HG03175 (cell line): Measurements from ENCODE around the gene NPAS1.
"Not testable (repeated sequence)": the region's sequence is repeated elsewhere in the genome, so short reads cannot be mapped to it uniquely, and the experiment has no call there.

Experiments used
- ATAC-seq: cut with Tn5 transposase; IDR thresholded peaks from one replicate; pipeline ENCODE4 v1.9.1; 2021; ENCODE audit warnings: mild to moderate bottlenecking, moderate library complexity; ENCODE audit not compliant: unreplicated experiment

The NPAS1 gene

DNA sequence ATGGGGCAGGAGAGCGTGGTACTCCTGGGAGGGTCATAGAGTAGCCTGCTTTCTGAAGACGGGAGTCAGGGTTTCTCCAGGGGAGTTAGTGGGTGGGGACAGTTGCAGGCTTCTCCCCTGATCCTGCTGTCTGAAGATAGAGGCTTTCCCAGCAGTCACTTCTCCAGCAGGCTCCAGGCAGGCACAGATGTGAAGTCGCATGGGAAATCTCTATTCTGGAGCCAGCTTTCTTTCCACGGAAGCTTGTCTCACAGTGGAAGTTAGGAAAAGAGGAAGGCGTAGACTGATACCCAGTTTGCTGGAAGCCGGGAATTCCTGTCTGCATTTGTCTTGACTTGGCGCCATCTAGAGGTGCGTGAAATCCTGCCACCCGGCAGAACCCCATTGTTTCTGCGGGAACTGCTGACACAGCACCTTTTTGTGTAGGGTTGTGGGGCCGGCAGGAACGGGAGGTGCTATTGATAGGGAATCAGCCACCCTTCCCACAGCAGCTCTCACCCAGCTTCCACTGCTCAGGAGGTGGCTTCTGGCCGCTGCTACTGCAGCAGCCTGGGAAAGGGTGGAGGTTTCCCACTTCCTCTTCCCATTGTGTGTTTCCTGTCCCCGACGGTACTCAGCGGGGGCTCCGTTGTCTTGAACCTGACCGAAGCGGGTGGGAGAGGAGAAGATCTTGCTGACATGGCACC is 28.5 kb upstream of the NPAS1 start:
- ATAC-seq = no peak

DNA sequence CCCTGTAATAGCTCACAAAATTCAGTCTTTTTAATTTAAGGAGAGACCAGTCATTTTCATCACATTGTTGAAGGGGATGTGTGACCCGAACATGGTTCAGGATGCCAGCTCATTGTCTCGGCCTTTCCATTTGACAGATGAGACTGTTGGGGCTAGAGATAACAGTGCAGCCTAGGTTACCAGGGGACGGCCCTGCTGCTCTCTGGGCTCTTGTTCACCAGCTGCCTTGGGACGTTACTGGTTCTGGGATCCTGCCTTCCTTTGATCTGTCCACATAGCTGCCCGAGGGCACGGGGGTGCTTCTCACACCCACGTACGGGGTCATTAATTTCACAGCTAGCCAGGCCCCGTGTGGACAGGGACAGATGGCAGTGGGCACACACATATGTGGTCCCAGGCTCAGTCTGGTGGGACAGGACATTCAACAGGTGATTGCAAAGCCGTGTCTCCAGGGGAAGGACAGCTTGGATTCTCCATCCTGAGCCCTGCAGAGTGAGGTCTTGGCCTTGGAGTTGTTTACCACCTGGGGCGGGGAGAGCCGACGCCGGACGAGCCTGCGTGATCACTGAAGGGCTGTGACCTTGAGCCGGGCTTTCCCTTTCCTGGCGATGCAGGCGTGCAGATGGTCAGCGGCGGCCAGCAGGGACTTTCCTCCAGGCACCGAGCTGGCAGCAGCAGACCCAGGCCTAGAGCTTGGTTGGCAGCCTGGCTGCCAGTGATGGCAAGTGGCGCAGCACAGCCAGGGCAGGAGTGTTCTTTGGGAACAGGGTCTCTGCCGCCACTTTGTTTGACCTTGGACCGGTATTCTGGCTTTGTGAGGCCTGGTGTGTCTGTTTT is 26.7 kb upstream of the NPAS1 start:
- no peak for ATAC-seq

DNA sequence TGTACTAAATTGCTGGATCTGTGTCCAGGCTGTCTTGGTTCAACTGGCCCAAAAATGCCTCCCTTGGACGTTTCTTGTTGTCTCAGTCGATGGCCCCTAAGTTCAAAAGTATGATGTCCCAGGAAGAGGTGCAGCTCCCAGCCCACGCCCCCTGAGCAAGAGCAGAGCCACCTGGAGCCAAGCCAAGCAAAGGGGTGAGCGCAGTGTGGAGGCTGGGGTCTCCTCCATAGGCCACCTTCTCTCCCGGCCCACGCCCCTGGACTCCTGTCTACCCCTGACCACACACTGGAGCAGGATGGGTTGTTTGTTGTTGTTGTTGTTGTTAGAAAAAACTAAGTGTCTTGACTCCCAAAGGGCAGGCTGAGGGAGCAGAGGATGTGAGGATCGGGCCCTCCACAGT is 26.0 kb upstream of the NPAS1 start:
- no peak for ATAC-seq

DNA sequence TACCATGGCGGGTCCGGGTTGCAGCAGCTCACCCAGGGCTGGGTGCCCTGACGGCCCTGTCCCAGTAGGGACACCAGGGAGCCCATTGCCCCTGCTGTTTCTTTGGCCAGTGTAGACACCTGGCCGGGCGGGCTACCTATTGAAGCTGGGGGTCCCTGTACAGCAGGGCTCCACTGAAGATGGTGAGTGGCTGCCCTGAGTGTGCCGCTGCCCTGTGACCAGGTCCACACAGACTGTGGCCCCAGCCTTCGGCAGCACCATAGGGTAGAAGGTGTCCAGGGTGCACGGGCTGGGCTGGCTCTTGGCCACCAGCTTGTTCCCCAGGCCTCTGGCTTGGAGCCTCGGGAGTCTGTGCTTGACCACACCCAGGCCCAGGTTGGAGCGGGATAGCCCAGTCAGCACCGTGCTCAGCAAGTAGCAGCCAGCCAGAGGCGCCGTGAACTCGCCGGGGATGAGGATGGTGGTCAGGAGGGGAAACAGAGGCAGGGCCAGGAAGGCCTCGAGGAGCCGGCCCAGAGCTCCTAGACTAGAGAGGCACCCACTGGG is 25.4 kb upstream of the NPAS1 start:
- no peak for ATAC-seq

DNA sequence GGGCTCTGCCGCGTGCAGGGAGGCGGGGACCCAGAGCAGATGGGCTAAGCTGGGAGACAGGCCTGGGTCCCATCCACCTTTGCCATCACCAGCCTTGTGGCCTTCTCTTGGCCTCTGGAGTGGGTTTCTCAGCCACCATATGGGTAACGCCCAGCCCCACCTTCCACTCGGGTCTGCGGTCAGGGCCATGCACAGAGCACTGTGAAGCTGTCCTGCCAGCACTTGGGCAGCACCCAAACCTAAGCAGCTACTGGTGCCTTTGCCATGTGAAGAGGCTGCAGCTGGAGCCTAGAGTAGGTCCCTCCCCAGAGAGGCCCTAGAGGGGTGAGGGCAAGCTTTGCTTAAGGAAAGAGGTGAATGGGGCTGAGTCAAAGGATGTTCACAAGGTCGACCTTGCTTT is 24.1 kb upstream of the NPAS1 start:
- no peak for ATAC-seq

DNA sequence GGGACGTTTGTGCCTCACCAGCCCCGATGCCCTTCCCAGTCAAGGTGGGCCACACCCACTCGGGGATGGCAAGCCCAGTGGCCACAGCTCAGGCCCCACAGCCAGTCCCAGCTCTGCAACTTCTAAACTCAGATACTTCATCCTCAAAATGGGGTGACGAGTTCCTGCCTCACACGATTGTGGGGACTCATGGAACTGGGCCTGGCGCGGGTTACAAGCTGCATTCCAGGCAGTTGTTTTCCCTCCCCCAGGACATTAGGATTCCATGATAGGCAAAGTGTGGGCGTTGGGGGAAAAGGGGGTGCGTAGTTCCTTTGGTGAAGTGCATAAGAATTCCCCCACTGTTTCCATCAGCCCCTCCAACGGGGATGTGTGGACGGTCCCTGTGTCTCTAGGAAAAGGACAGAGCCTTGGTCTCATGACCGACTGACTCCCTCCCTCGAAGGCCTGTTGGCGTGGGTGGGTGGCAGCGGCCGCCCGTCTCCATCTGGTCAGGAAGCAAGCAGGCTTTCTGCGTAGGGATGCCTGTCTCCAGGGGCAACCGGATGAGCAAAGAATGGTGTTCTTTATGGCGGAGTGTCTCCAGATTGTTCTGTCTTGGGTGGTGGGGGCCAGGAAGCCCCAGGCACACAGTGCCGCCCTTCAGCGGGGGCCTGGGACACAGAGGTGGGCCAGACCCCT is 21.1 kb upstream of the NPAS1 start:
- ATAC-seq = no peak

DNA sequence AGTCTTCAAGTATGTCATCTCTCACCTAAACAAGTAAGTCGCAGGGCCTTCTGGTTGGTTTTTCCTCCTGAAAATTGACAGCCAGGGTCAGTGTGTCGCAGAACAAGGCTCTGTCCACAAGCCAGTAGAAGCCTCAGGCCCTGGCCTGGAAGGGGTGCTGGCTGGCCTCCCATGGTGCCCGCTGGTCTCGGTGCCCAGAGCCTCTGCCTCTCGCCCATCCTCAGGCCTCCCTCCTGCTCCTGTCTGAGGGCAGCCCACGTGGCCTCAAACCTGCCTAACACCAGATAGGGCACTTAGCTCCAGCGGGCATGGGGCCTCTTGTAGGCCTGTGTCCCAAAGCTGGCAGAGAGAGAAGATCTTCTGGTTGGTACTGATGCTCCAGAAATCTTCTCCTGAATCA is 20.3 kb upstream of the NPAS1 start:
- ATAC-seq = no peak

DNA sequence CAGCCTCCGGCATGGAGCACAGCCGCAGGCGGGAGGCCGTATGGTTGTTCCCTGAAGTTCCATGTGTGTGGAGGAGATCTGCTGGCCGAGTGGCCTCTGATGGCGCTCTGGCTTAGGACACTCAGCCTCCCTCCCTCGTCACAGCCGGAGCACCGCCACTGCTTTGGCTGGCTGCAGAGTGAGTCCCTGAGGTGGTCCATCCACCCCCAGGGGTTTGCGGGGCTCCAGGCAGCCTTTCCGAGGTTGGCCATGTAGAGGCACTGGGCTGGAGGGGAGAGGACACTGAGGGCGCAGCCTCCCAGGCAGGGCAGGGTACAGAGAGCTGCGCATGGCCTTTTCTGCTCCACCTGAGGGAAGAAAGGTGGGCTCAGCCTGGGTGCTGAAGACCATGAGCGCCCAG is 19.8 kb upstream of the NPAS1 start:
- ATAC-seq = no peak

DNA sequence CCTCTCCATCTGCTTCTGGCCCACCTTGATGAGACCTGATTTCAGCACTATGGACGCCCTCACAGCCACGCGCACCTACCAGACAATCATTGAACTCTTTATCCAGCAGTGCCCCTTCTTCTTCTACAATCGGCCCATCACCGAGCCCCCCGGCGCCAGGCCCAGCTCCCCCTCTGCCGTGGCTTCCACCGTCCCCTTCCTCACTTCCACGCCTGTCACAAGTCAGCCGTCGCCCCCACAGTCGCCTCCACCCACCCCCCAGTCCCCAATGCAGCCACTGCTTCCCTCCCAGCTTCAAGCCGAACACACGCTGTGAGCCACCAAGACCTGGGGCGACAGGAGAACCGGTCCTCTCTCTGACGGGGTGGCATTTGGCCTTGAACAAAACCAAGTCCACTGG is 19.3 kb upstream of the NPAS1 start:
- no peak for ATAC-seq

DNA sequence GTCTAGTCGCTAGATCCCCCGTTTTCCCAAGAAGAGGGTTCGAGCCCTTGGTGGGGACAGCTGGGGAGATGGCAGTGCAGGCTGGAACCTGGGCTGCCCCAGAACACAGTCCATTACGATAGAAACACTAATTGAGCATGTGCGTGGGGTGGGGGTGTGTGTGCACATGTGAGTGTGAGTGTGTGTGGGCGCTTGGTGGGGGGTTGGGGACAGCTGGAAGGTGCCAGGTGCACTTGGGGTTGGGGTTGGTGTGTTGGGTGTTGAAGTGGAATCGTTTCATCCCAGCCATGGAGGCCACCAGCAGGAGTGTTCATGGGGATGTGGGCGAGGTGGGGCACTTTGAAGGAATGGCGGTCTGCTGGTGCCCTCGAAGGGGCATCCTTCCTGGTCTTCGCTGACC is 18.1 kb upstream of the NPAS1 start:
- no peak for ATAC-seq

DNA sequence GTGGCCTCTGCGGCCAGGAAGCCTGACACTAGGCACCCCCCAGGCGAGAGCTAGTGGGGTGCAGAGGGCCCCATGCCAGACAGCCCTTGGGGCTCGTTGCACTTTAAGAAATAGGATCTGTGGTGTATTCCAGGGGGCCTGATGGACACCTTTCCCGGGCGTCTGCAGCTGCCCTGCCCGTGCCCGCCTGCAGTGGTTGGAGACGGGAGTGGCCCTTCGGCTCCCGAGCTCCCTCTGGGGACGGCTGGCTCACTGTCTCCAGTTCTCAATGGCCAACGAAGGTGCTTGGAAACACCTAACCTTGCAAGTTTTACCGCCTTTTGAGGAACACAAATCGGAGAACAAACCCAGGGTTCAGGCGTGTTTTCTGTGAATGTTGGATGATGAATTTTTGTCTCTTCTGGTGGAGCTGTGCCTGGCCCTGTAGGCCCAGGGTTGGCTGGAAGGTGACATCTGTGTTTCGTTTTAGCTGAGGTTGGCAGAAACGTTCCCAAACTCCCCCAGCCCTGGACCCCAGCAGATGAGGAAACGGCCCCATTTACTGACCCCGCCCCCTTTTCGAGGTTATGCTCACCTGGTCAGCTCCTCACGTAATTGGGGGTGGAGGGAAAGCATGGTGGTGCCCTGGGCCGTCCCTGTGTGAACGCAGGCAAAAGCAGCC is 17.4 kb upstream of the NPAS1 start:
- no peak for ATAC-seq

DNA sequence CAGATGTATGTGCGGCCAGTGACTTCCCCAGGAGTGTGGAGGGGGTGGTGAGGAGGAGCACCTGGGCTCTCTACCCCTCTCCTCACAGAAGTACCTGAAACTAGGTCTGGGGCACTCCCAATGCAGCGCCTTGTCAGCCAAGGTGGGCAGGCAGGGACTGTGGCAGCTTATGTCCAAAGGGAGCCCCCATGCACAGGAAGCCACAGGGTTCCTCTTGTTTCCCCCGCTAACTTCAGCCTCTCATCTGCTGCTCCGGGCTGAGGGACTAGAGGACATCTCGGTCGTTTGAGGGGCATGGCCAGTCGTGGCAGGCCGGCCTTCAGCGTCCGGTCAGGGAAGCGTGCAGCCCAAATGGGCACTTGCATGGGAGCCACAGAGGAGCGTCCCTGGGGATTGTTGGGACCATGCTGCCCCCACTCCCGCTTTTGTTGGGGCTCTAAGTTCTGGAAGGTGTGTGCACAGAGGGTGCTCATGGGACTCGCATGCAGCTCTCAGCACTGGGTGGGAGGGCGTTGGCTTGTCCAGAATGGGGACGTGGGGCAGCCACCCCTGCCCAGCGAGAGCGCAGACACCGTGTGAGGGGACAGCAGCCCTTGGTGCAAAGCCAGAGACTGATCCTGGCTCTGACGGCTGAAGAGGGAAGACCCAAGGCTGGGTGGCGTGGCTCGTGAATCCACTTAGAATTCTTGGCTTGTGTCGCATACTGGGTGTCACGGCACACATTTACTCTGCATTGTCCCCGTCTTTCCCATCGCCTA is 16.6 kb upstream of the NPAS1 start:
- ATAC-seq = no peak

DNA sequence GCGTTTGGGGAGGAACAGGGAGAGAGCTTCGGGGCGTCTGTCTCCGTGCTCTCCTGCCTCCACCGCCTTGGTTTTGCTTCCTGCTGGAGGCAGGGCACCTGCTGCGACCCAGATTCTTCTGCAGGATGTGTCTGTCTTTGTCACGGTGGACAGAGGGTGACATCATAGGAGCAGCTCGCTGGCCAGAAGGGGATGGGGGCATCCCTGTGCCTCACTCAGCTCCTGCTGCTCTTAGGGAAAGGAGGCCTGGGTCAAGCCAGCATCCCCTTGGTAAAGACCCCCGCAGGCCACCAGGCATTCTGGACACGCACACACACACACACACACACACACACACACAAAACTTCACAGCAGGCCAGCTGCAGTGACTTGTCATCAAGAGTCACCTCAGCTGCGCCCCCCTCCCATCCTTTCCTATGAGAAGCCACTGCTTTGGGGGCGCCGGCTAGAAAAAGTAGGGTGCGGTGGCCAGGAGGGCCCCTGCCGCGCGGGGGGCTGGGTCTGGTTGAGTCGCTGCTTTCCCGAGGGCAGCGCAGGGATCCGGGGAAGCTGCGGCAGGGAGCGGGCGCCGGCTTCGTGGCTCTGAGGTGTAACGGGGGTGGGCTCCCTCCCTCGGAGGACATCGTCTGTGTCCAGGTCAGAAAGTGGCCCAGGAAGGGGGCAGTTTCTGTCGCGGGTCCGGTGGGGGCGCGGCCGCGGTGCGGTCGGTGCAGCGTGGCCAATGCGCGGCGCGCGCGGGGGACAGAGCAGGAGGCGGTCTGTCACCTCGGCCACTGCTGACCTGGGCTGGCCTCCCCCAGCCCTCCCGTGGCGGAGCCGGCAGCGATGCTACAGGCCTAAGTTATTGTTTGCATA is 15.8 kb upstream of the NPAS1 start:
- ATAC-seq = no peak

DNA sequence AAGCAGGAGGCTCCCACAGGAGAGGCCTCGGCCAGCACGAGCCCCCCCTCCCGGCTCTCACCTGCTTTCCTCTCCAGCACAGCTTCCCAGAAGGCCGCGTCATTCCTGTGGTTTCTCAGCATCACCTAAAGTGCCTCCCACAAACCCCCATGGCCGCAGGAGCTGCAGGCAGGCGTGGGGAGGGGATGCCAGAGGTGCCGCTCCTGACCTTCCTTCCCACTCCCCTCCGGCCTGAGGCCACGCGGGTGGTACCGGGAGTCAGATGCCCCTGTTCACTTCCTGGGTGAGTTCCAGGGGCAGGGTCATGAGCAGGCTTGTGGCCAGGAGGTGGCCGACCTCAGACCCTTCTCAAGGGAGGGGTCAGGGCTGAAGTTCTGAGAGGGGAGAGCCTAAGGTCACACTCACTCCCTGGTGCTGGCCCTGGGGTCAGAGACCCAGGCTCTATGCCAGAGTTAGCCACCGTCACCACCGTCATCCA is 14.4 kb upstream of the NPAS1 start:
- no peak for ATAC-seq

DNA sequence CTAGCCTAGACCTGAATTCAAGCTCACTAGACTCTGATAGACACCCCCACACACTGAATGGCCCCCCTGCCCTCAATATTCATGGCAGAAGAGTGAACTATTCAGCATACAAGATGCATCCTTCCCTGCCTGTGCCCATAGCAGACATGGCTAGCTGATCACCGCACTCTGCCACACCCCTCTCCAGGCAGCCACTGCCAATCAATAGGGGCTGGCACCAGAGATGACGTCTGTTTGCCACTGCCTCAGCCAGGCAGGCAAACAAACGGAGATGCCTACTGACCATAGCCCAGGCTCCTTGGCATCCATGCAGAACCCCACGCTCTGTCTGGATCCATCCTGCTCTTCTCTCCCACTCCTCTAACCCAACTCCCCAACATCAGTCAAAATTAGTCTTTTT is 13.8 kb upstream of the NPAS1 start:
- ATAC-seq = no peak

DNA sequence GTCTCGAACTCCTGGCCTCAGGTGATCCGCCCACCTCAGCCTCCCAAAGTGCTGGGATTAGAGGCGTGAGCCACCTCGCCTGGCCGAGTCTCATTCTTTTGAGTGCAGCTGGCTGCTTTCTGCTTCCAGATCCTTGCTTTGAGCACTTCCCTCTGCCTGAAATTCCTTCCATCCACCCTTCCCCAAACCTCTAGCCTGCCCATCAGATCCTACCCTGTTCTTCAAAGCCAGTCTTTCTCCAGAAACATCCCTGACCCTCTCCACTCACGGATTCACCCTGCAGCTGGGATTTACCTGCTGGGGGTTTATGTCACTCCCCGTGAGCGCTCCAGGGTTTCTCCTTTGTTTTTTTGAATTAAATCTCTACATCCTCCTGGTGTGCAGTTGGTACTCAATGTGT is 13.1 kb upstream of the NPAS1 start:
- no peak for ATAC-seq

DNA sequence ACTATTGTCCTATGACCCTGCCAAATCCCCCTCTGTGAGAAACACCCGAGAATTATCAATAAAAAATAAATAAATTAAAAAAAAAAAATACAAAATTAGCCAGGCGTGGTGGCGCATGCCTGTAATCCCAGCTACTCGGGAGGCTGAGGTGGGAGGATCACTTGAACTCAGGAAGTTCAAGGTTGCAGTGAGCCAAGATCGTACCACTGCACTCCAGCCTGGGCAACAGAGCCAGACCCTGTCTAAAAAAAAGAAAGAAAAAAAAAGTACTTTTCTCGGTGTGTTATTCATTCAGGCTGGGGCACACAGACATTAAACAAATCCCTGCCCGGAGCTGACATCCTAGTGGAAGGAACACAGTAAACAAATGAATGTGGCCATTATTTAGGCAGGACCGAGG is 9.1 kb upstream of the NPAS1 start:
- not testable (repeated sequence) for ATAC-seq

DNA sequence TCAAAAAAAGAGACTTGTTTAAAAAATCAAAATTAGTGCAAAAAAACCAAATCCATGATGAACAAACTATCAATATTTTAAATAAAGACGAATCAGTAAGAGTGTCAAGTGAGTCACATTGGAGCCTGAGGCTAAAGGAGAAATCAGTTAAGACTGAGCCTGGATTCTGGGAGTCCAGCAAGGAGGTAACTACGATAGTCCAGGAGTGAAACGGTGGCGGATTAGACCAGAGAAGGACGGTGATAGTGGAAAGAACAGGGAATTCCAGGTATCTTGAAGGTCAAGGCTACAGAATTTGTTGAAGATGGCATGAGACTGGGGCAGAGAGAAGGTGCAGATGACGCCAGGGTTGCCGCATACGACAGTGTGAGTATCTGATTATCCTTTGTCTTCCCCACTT is 7.0 kb upstream of the NPAS1 start:
- ATAC-seq = no peak

DNA sequence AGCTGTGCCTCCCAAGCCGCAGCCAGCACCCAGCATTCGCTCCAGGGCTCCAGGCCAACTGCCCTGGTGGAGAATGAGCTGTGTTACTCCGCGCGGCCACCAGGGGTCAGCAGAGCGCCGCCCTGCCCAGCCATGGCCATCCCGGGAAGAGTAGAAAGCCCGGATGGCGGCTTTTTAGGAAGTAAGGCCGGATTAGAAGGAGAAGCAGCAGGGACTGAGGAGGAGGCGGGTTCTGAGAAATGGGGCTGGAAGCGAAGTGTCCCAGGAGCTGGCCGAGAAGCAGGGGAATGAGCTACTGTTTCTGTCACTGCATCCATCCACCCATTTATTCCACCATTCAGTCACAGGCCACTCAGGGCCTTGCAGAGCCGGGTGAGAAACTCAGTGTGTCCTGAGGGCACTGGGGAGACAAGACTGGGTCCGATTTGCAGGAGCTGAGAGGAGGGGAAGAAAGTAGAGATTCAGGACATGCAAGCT is 6.6 kb upstream of the NPAS1 start:
- no peak for ATAC-seq
